Endodermal cell (in vitro differentiated cells): Measurements from ENCODE around the gene CTSD. TPM values are rescaled to one million over a fixed set of nuclear protein-coding genes. Genes with fewer than 3 reads are reported as not detected.

Source experiments
- DNase-seq: peaks from one replicate; pipeline ENCODE4 v3.0.0-alpha.2; 2017
- H3K27ac ChIP-seq: 2 replicates; pipeline ENCODE4 v1.5.1; 2013; ENCODE audit warnings: mild to moderate bottlenecking, low read depth, low read length, moderate library complexity
- H3K27me3 ChIP-seq: 2 replicates; pipeline ENCODE4 v1.6.1; 2013; ENCODE audit warnings: mild to moderate bottlenecking, low read length, moderate library complexity; ENCODE audit not compliant: insufficient read depth, control insufficient read depth, poor library complexity, severe bottlenecking
- H3K36me3 ChIP-seq: 2 replicates; pipeline ENCODE4 v1.7.0; 2013; ENCODE audit warnings: mild to moderate bottlenecking, low read length, moderate library complexity; ENCODE audit not compliant: control insufficient read depth, insufficient read depth
- H3K4me1 ChIP-seq: one replicate; pipeline ENCODE4 v1.7.0; 2013; ENCODE audit warnings: low read length; ENCODE audit not compliant: control insufficient read depth, insufficient read depth
- H3K4me3 ChIP-seq: 2 replicates; pipeline ENCODE4 v1.5.1; 2013; ENCODE audit warnings: mild to moderate bottlenecking, low read length, moderate library complexity
- H3K9ac ChIP-seq: 2 replicates; pipeline ENCODE4 v1.6.1; 2013; ENCODE audit warnings: mild to moderate bottlenecking, low read length, moderate library complexity; ENCODE audit not compliant: poor library complexity, severe bottlenecking; ENCODE audit errors: extremely low read depth
- H3K9me3 ChIP-seq: 2 replicates; pipeline ENCODE4 v1.6.1; 2013; ENCODE audit warnings: mild to moderate bottlenecking, low read length, moderate library complexity; ENCODE audit not compliant: control insufficient read depth
- H3K27ac Mint-ChIP-seq: 2 replicates; pipeline ENCODE4 v1.8.0; 2020; ENCODE audit warnings: mixed read lengths
- H3K27me3 Mint-ChIP-seq: 2 replicates; pipeline ENCODE4 v1.8.0; 2021; ENCODE audit warnings: mild to moderate bottlenecking, mixed read lengths; ENCODE audit not compliant: insufficient read depth
- H3K36me3 Mint-ChIP-seq: 2 replicates; pipeline ENCODE4 v1.8.0; 2020; ENCODE audit warnings: low read depth, mixed read lengths
- H3K4me1 Mint-ChIP-seq: 2 replicates; pipeline ENCODE4 v1.8.0; 2020; ENCODE audit warnings: mixed read lengths
- H3K4me3 Mint-ChIP-seq: 2 replicates; pipeline ENCODE4 v1.8.0; 2020; ENCODE audit warnings: mild to moderate bottlenecking, moderate library complexity, mixed read lengths
- H3K9me3 Mint-ChIP-seq: 2 replicates; pipeline ENCODE4 v1.8.0; 2020; ENCODE audit warnings: mild to moderate bottlenecking, mixed read lengths
- CTCF ChIP-seq: fragments of 200-600 bp; sonication (generic); conservative IDR thresholded peaks from 2 replicates; pipeline ENCODE4 v1.5.0; 2021; ENCODE audit warnings: antibody characterized with exemption, mild to moderate bottlenecking
- WGBS, 2 experiments: methylation state at CpG; one replicate each; pipeline versions ENCODE4 v1.1.5 to v1.1.7; 2013; ENCODE audit warnings: missing lambda C conversion rate in 2 of 2, mixed read lengths in 1 of 2; ENCODE audit not compliant: insufficient coverage in 1 of 2, insufficient read length in 1 of 2; 5-methylcytosine and 5-hydroxymethylcytosine counted together
- total RNA-seq, 2 donors: library from RNA; stranded (reverse); fragmentation: NEBNext Ultra II Directional in 1 of 2; extraction: Animal tissue kit (Norgen Biotek cat#: 25700) in 1 of 2; gene quantifications; 2 replicates in 1 of 2; 3 replicates in 1 of 2; pipeline ENCODE4 v1.2.1, GENCODE V29; 2021

The CTSD gene
- total RNA-seq, 2 donors from 2014 or later, result 185 to 208 TPM

GRCh38 chr11:1797391-1798125 is 33.8 kb upstream of the CTSD start:
- H3K4me1 Mint-ChIP-seq, result no peaks in the 10 kb centered on the region
- WGBS, 2 experiments, result 92 to 96% methylated on average over 12 to 14 of the region's 14 CpGs
- DNase-seq, result no peak
- Histone ChIP-seq H3K9ac (no peak overlapping the region), H3K9me3 (no peaks in the 10 kb centered on the region), H3K4me1 (no peaks in the 10 kb centered on the region), H3K27me3 (peaks cover 5% of the 10 kb centered on the region), H3K36me3 (no peaks in the 10 kb centered on the region), H3K4me3 (no peak overlapping the region), H3K27ac (no peak overlapping the region)
- H3K4me3 Mint-ChIP-seq, result no peak overlapping the region
- peaks cover 26% of the 10 kb centered on the region for H3K27me3 Mint-ChIP-seq
- H3K27ac Mint-ChIP-seq, result no peak overlapping the region
- no peaks in the 10 kb centered on the region for H3K9me3 Mint-ChIP-seq
- TF ChIP-seq CTCF, result no peak
- H3K36me3 Mint-ChIP-seq, result no peaks in the 10 kb centered on the region

GRCh38 chr11:1796413-1797011 is 32.8 kb upstream of the CTSD start:
- H3K27me3 ChIP-seq, result peaks cover 5% of the 10 kb centered on the region
- no peaks in the 10 kb centered on the region for H3K9me3 ChIP-seq
- H3K4me1 ChIP-seq, result no peaks in the 10 kb centered on the region
- Mint-ChIP-seq H3K4me3 (no peak overlapping the region), H3K4me1 (no peaks in the 10 kb centered on the region), H3K27me3 (peaks cover 31% of the 10 kb centered on the region), H3K27ac (no peak overlapping the region), H3K9me3 (no peaks in the 10 kb centered on the region), H3K36me3 (no peaks in the 10 kb centered on the region)
- H3K9ac ChIP-seq, result no peak overlapping the region
- 83 to 84% methylated on average over 12 of the region's 12 CpGs for WGBS, 2 experiments
- DNase-seq, result peak; percentile 67
- no peaks in the 10 kb centered on the region for H3K36me3 ChIP-seq
- no peak overlapping the region for H3K4me3 ChIP-seq
- TF ChIP-seq CTCF, result peak; percentile 54
- H3K27ac ChIP-seq, result no peak overlapping the region

GRCh38 chr11:1793081-1793480 is 29.4 kb upstream of the CTSD start:
- no peak for DNase-seq

More at GRCh38 chr11:1793081-1793480, 29.4 kb upstream of the CTSD start:
- H3K4me1 ChIP-seq, result no peaks in the 10 kb centered on the region
- peaks cover 19% of the 10 kb centered on the region for H3K27me3 ChIP-seq
- no peak for TF ChIP-seq CTCF
- Mint-ChIP-seq H3K4me3 (no peak overlapping the region), H3K27ac (no peak overlapping the region), H3K4me1 (no peaks in the 10 kb centered on the region), H3K9me3 (no peaks in the 10 kb centered on the region), H3K36me3 (no peaks in the 10 kb centered on the region), H3K27me3 (peaks cover 49% of the 10 kb centered on the region)
- 92 to 100% methylated on average over 1 to 3 of the region's 3 CpGs for WGBS, 2 experiments
- no peaks in the 10 kb centered on the region for H3K9me3 ChIP-seq
- no peak overlapping the region for H3K9ac ChIP-seq
- no peak overlapping the region for H3K27ac ChIP-seq
- no peaks in the 10 kb centered on the region for H3K36me3 ChIP-seq
- H3K4me3 ChIP-seq, result no peak overlapping the region
